Measurements from ENCODE around the gene DUSP2.

Gene DUSP2

DNA sequence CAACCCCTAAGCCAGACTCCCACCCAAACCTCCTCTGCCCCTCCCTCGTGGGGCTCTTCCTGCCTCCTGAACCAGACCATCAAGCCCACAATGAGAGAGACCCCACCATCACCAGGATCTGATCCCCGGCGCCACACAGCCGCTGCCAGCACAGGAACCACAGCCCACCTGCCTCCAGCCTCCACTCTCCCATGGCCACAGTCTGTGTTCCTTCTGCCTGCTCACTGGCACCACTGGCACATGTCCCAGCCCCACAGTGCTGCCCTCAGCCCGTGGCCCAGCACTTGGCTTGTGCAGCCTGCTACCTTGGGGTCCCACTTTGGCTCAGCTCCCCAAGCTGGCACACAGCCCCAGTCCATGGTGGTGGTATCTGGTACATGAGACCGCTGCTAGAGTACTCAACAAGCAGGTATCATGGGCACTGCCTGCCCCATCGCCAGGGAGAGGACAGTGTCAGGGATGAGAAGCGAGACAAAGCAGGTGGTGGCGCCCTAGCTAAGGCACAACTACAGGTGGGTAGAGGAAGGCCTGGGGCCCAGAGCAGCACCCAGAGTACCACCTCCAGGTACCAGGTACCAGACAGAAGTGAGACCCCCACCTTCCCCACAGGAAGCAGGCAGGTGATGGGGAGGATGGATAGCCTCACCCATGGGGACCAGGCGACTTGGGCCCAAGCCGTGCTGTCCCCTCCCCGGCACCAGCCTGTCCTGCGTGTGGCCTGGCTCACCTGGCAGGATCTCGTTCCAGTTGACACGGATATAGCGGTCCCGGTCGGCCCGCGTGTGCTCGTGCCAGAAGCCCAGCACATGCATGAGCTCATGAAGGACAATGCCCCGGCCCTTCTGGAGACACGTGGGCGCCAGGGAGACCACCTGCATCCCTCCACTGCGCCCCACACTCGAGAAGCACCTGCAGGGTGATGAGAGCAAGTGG is 13.2 kb downstream of the DUSP2 start:
- no peak for DNase-seq (ENCODE audit: low read depth, low spot score)

DNA sequence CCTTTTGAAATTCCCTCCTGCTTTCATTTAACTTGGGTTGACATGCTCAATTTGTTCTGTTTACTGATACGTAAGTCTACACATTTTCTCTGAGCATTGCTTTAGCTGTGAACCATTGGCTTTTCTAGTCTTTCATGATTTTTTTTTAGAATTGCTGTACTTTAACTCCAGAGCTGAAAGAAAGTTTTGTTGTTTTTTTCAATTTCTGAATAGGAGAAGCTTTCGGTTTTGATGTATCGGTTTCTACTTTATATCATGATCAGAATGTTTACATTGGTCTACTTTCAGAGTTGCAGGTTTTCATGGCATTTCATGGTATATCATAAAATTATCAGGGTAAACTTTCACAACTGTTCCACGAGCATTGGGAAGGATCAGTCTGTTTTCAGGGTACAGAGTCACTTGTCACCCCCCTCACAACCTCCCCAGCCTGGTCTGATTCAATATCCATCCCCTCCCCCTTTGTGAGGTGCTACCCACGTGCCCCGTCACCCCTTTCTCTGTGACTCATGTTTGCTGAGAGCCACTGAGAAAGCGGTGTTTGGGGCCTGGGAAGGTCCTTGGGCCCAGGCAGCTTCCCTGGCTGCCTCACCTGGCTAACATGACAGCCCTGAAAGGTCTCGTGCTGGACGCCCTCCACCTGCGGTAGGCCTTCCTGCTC is 14.0 kb downstream of the DUSP2 start:
- DNase-seq (ENCODE audit: low read depth, low spot score), result no peak

DNA sequence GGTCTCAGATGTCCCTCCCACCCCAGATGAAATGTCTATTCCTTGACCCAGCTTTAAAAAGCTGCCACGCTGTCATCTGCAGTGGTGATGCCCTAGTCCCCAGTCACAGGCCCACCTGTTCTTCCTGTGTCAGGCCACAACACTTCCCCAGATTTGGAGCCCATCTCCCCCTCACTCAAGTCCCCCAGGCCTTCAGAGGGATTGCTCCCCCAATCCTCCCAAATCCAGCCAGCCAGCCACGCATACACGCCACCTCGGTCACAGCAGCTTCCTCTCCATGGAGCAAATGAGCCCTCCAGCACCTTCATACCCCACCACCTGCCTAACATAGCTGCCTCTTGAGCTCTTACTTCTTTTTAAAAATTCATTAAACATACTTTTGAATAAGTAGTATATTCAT is 14.8 kb downstream of the DUSP2 start:
- DNase-seq (ENCODE audit: low read depth, low spot score), result no peak

DNA sequence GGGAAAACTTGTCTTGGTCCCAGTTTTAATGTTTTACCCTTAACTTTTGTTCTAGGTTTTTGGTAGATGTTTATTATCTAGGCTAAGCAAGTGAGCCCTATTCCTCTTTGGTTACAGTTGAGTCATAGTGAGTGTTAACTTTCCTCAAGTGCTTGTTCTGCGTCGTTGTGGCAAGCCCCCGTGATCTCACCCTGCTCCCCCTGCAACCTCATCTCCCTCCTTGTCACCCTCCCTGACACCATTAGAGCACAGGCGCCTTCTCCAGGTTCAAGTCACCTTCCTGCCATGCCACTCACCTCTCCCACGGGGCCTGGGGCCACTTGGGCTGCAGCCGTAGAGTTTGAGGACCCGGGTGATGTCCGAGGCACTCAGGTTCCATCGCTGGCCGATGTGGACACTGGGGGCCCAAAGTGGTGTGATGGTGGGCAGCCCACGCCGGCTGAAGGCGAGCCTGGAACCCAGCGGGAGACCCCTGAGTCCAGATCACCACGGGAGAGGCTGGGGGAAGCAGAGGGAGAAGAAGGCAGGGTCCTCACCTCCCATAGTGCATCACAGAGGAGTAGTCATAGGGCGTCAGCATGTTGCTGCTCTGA is 15.6 kb downstream of the DUSP2 start:
- DNase-seq (ENCODE audit: low read depth, low spot score), result no peak

DNA sequence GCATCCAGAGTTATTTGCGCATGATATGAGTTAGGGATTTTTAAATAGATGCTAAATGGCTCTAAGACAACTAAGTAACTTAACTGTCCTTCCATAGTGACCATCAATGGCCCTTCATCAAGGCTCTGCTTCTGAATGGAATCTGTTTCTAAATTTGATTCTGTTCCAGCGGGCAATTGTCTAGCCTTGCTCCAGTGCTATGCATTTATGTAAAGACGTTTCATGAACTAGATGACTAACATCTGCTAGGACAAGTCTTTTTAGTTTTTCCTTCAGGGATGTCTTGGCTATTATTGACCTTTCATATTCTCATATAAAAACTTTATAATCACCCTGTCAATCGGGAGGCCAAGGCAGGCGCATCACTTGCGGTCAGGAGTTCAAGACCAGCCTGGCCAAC is 16.8 kb downstream of the DUSP2 start:
- no peak for DNase-seq (ENCODE audit: low read depth, low spot score)

DNA sequence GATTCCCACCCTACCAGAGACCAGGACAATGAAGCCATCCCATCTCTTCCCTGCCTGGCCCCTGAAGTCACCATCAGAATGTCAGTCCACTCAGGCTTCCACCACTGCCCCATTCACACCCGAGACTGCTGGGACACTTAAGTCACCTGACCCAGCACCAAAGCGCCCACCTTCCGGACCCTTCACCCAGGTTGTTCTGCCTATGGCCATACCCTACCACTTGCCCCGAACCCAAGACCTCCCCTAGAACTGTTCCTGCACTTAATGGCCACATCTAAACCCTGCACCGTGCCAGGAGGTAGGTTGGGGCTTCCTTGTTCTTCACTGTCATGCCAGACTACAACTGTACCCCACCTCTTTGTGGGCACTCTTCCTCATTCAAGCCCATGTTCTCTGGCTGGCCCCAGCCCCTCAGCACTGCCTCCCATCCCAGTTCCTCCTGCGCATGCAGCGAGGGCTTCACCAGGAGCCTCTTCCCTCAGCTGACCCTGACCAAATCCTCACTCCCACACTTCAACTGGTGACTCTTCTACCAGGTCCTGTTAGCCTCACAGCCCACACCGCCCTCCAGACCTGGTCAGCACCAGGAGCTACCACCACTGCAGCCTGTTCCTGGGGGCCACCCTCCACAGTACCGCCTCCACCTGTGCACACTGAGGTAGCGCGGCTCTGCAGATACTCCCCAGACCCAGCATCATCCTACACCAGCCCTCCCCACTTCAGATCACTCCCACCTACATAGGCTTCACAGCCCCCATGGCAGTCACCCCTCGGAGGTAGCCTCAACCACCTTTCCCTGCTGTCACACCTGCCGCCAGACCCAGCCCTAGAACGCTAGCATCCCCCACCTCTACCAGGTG is 20.6 kb downstream of the DUSP2 start:
- DNase-seq (ENCODE audit: low read depth, low spot score), result no peak

DNA sequence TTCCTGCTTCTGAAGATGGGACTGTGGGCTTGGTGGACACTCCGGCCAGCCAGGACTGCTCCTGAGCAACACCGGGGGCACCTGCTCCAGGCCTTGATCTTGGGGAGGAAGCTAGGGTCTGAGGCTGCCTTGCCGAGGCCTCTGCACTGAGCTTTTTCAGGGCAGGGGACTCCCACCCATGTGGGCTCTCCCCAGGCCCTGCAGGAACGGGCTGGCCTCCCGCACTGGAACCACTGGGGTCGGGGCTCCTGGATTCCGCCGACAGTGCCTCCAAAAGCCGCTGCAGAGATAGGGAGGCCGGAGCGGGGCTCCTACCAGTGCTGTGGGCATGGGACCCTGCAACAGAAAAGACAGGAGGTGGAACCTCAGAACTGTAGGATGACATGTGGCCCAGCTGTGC is 21.3 kb downstream of the DUSP2 start:
- no peak for DNase-seq (ENCODE audit: low read depth, low spot score)

DNA sequence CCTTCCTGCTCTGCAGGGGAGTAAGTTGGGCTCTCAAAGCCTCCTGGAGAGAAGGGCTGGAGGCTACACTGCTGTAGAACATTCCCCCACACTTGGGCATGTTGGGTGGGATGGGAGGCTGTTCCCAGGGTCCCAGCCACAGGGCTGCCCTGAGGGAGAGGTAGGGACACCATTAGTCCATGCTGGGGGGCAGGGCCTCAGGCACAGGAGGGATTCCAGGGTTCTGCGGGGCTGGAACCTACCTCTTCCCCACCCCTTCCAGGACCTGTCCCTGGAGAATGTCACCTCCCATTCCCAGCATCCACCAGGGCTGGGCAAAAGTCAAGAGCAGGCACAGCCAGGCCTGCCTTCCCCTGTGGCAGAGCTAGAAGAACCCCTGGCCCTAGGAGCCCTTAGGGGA is 21.9 kb downstream of the DUSP2 start:
- no peak for DNase-seq (ENCODE audit: low read depth, low spot score)

DNA sequence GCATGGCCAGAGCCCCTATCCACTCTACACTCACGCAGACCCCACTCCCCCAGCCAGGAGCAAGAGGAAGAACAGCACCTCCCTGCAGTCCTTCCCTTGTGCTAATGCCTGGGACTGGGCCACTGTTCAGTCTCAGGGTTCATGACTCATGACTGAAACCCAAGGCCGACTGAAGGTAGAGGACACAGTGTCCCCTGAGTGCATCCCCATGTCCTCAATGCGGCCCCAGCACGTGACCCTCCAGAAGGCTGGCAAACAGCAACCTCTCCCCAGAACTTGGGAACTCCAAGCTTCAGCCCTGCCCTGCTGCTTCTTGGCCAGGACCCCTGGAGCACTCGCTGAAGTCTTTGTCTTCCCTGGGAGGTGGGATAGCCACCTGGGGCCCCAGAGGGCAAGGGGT is 22.8 kb downstream of the DUSP2 start:
- no peak for DNase-seq (ENCODE audit: low read depth, low spot score)

DNA sequence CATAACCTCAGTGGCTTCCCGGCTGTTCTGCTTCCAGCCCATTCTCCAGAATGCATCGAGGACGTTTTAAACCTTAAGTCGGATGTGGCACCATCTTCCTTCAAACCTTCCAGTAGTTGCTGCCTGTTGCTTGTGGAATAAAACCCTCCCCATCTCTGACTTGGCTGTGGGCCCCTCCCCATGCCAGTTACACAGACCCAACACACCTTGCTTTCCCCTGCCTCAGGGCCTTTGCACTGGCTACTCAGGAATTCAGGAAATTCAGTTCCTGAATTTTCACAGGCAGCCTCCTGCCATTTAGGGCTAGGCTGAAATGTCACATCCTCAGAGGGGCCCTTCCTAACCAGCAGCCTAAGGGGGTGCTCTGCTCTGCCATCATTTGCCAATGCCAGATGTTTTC is 23.8 kb downstream of the DUSP2 start:
- no peak for DNase-seq (ENCODE audit: low read depth, low spot score)

DNA sequence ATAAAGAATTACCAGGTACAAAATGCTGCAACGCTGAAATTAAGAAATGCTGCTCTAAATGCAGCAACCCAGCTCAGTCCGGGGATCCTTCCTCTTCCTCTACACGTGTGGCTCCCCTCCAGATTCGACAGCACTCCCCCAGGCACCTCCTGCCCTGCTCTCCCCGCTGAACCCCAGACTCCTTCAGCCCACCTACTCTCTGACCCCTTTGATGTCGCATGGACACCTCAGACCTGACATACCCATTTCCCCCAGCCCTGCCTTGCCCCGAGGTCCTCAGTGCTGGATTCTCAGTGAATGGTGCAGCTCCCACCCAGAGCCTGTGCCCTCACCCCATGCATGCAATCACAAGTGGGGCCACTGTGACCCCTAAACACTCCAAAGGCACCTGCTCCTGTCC is 24.2 kb downstream of the DUSP2 start:
- DNase-seq (ENCODE audit: low read depth, low spot score), result no peak

DNA sequence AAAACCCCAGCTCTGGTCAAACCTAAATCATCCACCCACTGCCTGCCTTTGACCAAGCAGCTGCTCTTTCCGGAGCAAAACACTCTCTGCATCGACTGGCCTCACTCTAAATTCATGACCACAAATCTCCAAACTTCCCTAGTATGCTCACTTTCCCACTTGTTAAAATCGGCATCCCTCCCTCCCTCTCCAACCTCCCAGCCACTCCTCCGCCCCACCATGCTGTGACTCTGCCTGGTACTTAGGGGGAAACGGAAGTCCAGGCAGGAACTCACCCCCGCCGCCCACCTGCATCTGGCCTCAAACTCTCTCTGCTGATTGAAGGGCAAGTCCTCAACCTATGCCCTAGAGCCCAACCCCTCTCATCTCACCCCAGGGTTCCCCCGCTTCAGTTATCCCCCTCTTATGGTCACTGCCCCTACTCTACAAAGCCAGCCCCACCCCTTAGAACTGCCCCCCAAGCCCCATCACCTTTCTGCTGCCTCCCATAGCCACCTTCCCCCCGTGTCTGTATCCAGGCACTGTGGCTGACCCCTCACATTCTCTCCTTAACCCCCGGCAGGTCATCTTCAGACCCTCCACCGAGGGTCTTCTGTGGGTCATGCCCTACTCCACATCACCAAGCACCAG is 25.0 kb downstream of the DUSP2 start:
- DNase-seq (ENCODE audit: low read depth, low spot score), result no peak

DNA sequence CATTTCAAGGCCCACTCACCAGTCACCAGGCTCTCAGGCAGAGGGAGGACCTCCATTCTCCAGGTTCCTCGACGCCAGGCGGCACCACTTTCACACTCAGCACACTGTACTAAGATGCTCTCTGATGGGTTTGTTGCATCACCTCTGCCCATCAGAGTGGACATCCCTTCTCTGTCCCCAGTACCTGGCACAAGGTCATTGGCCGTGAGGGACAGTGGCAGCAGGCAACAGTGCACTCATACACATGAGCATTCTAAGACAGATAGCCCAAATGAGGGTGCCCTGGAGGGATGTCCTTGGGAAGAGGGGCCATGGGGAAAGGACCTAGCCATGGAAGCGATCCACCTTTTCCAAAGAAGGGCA is 25.9 kb downstream of the DUSP2 start:
- DNase-seq (ENCODE audit: low read depth, low spot score), result no peak

DNA sequence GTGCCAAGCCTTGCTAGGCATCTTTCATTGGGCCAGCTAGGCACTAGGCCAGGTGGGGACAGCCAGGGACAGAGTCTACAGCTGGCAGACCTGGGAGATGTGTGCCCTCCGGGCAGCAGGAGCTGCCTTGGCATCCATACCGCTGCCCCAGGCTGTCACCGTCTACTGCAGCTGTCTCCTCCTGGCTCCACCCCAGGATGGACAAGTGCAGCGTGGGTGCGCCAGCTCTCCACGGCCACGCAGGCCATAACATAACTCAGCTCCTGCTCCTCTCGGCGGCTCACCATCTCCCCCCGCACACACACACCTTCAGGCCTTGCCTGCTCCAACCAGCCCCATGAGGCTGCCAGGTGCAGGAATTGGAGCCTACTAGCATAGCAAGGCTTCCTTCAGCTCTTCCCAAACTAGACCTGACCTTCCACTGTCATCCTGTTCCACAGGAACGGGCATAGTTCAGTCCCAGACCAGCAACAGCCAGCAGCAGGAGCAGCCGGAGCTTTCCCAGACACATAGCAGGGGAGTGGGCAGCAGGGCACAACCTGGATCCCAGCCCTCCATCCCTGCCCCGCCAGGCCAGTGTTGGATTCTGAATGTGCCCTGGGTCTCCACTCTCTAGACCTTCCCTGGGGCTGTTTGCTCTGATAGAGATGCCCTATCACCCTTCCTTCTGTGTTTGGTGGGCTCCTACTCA is 26.4 kb downstream of the DUSP2 start:
- no peak for DNase-seq (ENCODE audit: low read depth, low spot score)

DNA sequence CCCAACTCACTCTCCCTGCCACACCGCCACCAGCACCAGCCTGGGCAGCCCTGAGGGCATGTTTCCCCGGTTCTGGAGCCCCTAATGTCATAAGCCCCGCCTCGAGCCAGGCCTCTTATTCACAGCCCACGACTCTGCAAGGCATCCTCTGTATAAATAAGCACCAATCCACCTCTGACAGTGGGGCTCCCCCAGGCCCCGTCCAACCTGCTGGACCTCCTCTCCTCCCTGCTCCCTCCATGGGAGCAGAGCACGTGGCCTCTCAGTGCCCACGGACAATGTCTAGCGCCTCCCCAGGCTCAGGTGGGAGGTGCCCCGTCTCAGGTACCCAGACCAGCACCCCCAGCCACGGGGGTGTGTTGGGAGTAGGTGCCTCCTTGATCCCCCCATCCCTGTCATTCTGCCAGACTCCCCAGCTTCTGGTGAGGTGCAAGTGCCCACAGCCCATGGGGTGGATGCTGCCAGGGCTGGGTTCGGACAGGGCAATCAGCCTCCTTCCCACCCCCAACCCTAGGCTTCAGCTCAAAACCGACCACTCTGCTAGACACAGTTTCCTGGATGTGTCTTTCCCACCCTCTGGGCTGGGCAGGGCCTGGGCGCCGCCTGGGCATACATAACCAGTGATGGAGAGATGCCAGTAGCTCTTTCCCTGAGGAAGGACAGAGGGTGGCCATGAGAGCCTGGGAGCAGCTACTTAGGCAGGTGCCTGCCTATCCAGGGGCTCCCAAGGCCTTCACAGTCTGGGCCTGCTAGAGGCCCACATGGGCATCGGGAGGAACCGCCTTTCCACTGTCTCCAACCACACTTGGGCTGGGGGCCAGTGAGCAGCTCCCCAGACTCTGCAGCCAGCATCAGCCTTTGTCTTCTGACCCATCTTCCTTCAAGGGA is 27.3 kb downstream of the DUSP2 start:
- DNase-seq (ENCODE audit: low read depth, low spot score), result no peak

DNA sequence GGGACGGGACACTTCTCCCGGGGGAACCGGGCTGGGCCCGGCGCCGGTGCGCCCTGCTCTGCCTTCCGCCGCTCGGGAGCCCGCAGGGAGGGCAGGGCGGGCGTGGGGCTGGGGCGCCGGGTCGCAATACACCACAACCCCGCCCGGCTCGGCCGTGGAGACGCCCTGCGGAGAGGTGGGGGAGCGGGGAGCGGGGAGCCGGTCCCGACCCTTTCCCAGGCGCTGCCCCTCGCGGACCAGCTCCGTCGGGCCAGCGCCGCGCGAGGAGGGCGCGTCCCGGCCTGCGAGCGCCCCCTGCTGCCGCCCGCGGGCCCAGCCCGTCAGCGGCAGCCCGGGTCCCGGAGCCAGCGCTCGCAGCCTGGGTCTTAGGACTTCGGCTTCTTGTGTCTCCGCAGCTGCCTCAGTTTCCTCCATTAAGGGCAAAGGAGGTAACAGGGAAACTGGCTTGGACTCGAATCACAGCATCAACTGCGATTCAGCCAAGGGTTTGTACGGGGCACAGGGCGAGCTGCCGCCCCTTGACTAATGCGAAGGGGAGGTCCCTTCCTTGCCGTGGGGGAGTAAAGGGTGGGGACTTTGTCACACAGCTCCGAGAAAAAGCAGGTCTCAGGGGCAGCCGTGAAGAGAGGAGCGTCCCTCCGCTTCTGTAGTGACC is 28.2 kb downstream of the DUSP2 start:
- no peak for DNase-seq (ENCODE audit: low read depth, low spot score)

DNA sequence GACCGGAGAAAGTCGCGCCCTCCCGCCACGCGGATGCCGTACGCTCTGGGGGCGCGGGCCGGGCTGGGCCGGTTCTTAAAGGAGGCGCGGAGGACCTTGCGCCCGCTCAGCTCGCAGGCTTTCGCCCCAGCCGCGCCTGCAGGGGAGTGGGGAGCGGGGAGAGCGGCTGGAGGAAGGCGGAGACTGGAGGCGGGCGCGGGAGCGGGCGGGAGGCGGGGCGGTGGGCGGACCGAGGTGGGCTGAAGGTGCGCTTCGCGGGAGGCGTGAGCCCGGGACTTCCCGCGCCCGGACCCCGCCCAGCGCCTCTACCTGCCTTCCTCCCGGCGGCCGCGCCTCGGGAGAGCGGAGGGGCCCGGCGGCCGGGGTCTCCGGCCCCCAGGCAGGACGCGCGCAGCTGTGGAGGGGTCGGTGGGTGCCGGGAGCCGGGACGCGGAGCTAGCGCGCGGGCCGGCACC is 28.8 kb downstream of the DUSP2 start, which contains the start of gene ADRA2B:
ADRA2B (minus strand) TSS at position 148 of the 455 bp plus-strand sequence. CDS start 422 bp downstream, outside the sequence.
- DNase-seq (ENCODE audit: low read depth, low spot score), result no peak

DNA sequence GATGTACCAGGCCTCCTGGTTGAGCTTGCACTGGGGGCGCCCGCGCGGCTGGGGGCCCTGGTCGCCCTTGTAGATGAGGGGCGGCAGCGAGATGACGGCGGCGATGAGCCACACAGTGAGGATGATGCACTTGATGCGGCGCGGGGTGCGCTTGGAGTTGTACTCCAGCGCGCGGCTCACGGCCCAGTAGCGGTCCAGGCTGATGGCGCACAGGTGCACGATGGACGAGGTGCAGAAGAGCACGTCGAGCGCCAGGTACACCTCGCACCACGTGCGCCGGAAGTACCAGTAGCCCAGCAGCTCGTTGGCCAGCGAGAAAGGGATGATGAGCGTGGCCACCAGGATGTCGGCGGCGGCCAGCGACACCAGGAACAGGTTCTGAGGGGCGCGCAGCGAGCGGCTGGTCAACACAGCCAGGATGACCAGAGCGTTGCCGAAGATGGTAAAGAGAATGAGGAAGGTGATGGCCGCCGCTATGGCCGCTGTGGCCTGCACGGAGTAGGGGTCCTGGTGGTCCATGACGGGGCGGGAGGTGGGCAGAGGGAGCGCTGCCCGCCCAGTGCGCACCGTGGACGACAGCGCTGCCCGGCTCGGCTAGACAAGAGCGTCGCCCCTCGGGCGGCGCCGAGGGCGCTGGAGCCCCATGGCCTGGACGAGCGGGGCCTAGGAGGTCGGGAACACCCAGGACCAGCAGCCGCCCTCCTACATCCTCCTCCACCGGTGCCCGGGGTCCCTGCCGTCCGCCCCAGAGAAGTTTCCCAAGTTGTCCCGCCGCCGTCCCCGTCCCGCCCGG is 29.4 kb downstream of the DUSP2 start:
- no peak for DNase-seq (ENCODE audit: low read depth, low spot score)

All from smooth muscle cell of the brain vasculature (primary cell).